C4-2B (cell line): ENCODE data around the gene CNGA2.

ENCODE experiments used
- CTCF ChIP-seq: fragments of 450-650 bp; conservative IDR thresholded peaks from 2 replicates; pipeline ENCODE4 v1.5.1; 2017; ENCODE audit warnings: mild to moderate bottlenecking
- ZFX ChIP-seq: fragments of 450-650 bp; IDR thresholded peaks from 2 replicates; pipeline ENCODE4 v1.6.1; 2017

- TF ChIP-seq CTCF = no peak
- TF ChIP-seq ZFX = no peak
Observed at GRCh38 chrX:151704041-151704663, 30.4 kb upstream of the CNGA2 start.
